Esophagus muscularis mucosa (tissue), 3 donors: ENCODE results near the gene ARID4B.

Source experiments
- POLR2AphosphoS5 ChIP-seq, 2 donors: sonication (generic); formaldehyde crosslinking; IDR thresholded peaks; one replicate each; pipeline ENCODE4 v1.6.1; 2017; ENCODE audit warnings: antibody characterized with exemption in 2 of 2
- TF ChIP-seq, protein P1 (sequence below), 3 experiments: fragments of 200-600 bp in 2 of 3; fragments of 450-650 bp in 1 of 3; sonication (generic) in 2 of 3; IDR thresholded peaks; one replicate each; pipeline ENCODE4 v1.5.1; 2017 to 2019; ENCODE audit warnings: antibody characterized with exemption in 3 of 3, mild to moderate bottlenecking in 2 of 3, moderate library complexity in 1 of 3

DNA sequence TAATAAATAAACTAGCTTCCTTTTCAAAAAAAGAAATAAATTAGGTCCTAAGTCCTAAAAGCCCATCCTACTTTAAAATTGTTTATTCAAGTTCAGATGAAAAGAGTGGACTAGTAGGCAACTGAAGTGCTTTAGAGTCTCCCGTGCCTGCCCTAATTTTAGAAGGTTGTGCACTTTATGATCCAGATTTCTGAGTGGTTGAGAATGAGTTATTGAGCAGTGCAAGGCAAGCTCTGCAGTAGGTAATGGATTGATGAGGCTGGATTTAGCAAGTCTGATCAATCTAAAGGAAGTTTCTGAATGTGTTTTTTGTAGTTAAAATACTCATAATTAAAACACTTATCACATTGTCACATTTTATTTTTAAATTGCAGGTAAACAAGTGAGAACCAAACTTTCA, 13.4 kb upstream of the ARID4B start:
- TF ChIP-seq, protein P1, sequence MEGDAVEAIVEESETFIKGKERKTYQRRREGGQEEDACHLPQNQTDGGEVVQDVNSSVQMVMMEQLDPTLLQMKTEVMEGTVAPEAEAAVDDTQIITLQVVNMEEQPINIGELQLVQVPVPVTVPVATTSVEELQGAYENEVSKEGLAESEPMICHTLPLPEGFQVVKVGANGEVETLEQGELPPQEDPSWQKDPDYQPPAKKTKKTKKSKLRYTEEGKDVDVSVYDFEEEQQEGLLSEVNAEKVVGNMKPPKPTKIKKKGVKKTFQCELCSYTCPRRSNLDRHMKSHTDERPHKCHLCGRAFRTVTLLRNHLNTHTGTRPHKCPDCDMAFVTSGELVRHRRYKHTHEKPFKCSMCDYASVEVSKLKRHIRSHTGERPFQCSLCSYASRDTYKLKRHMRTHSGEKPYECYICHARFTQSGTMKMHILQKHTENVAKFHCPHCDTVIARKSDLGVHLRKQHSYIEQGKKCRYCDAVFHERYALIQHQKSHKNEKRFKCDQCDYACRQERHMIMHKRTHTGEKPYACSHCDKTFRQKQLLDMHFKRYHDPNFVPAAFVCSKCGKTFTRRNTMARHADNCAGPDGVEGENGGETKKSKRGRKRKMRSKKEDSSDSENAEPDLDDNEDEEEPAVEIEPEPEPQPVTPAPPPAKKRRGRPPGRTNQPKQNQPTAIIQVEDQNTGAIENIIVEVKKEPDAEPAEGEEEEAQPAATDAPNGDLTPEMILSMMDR (IDR thresholded peaks at IDR 0.05), result no peak
- no peak for TF ChIP-seq POLR2AphosphoS5 (IDR thresholded peaks at IDR 0.05)
